ENCODE results near the gene ANO2. TPM values are rescaled to one million over a fixed set of nuclear protein-coding genes. Genes with fewer than 3 reads are reported as not detected.
"Not testable (repeated sequence)": the region's sequence is repeated elsewhere in the genome, so short reads cannot be mapped to it uniquely, and the experiment has no call there.

ANO2 gene
- total RNA-seq, 1 experiment from 2014 or later, result not detected

GRCh38 chr12:5554711-5555110, 390.3 kb downstream of the ANO2 start:
- peaks cover 4% of the 10 kb centered on the region for H3K9me3 ChIP-seq (replicated peaks)
- H3K27ac ChIP-seq, result no peak overlapping the region
- H3K4me3 ChIP-seq, result no peak overlapping the region
- H3K36me3 ChIP-seq, result no peaks in the 10 kb centered on the region
- H3K27me3 ChIP-seq (replicated peaks), result peaks cover 8% of the 10 kb centered on the region; the same call in 1 of the 2 replicates
- no peak for DNase-seq (ENCODE audit: low read depth in 1 of 2, low spot score in 2 of 2)
- no peaks in the 10 kb centered on the region for H3K4me1 ChIP-seq (replicated peaks)

GRCh38 chr12:5549011-5549410, 396.0 kb downstream of the ANO2 start:
- H3K27me3 ChIP-seq (replicated peaks), result peaks cover 3% of the 10 kb centered on the region; the same call in 1 of the 2 replicates
- H3K9me3 ChIP-seq (replicated peaks), result no peaks in the 10 kb centered on the region
- DNase-seq (ENCODE audit: low read depth in 1 of 2, low spot score in 2 of 2), result no peak
- no peak overlapping the region for H3K27ac ChIP-seq
- no peak overlapping the region for H3K4me3 ChIP-seq
- H3K4me1 ChIP-seq (replicated peaks), result no peaks in the 10 kb centered on the region
- H3K36me3 ChIP-seq, result no peaks in the 10 kb centered on the region

GRCh38 chr12:5548152-5548943, 396.7 kb downstream of the ANO2 start:
- no peaks in the 10 kb centered on the region for H3K4me1 ChIP-seq (replicated peaks)
- no peak for DNase-seq (ENCODE audit: low read depth in 1 of 2, low spot score in 2 of 2)
- no peak overlapping the region for H3K27ac ChIP-seq
- no peak overlapping the region for H3K4me3 ChIP-seq
- peaks cover 3% of the 10 kb centered on the region for H3K27me3 ChIP-seq (replicated peaks)
- H3K9me3 ChIP-seq (replicated peaks), result no peaks in the 10 kb centered on the region
- no peaks in the 10 kb centered on the region for H3K36me3 ChIP-seq

GRCh38 chr12:5546616-5547015, 398.4 kb downstream of the ANO2 start:
- no peak for DNase-seq (ENCODE audit: low read depth in 1 of 2, low spot score in 2 of 2)
- H3K4me1 ChIP-seq (replicated peaks), result no peaks in the 10 kb centered on the region
- H3K9me3 ChIP-seq (replicated peaks), result no peaks in the 10 kb centered on the region
- H3K27ac ChIP-seq, result no peak overlapping the region
- H3K4me3 ChIP-seq, result no peak overlapping the region
- H3K27me3 ChIP-seq (replicated peaks), result peaks cover 3% of the 10 kb centered on the region
- H3K36me3 ChIP-seq, result no peaks in the 10 kb centered on the region

- Histone ChIP-seq H3K27me3 (replicated peaks) (0 out of 2 replicates have a peak, but pooled peaks cover 5% of the 10 kb centered on the region), H3K27ac (no peak overlapping the region), H3K36me3 (no peaks in the 10 kb centered on the region), H3K9me3 (replicated peaks) (no peaks in the 10 kb centered on the region), H3K4me1 (replicated peaks) (no peaks in the 10 kb centered on the region), H3K4me3 (no peak overlapping the region)
- no peak for DNase-seq (ENCODE audit: low read depth in 1 of 2, low spot score in 2 of 2)
Observed at GRCh38 chr12:5537771-5538170, 407.3 kb downstream of the ANO2 start.

- not testable (repeated sequence) for H3K4me3 ChIP-seq; H3K27ac ChIP-seq; H3K9me3 ChIP-seq (replicated peaks); H3K27me3 ChIP-seq (replicated peaks); H3K4me1 ChIP-seq (replicated peaks); H3K36me3 ChIP-seq; DNase-seq (ENCODE audit: low read depth in 1 of 2, low spot score in 2 of 2)
Observed at GRCh38 chr12:5537026-5537615, 407.9 kb downstream of the ANO2 start.

GRCh38 chr12:5535541-5535940, 409.5 kb downstream of the ANO2 start:
- no peak for DNase-seq (ENCODE audit: low read depth in 1 of 2, low spot score in 2 of 2)
- Histone ChIP-seq H3K27me3 (replicated peaks) (peaks cover 16% of the 10 kb centered on the region; the same call in 1 of the 2 replicates), H3K4me1 (replicated peaks) (no peaks in the 10 kb centered on the region), H3K9me3 (replicated peaks) (no peaks in the 10 kb centered on the region), H3K4me3 (no peak overlapping the region), H3K36me3 (no peaks in the 10 kb centered on the region), H3K27ac (no peak overlapping the region)

GRCh38 chr12:5534426-5535199, 410.4 kb downstream of the ANO2 start:
- no peaks in the 10 kb centered on the region for H3K9me3 ChIP-seq (replicated peaks)
- no peaks in the 10 kb centered on the region for H3K4me1 ChIP-seq (replicated peaks)
- DNase-seq (ENCODE audit: low read depth in 1 of 2, low spot score in 2 of 2), result no peak
- H3K36me3 ChIP-seq, result no peaks in the 10 kb centered on the region
- H3K27ac ChIP-seq, result no peak overlapping the region
- H3K4me3 ChIP-seq, result no peak overlapping the region
- peaks cover 16% of the 10 kb centered on the region; the same call in 1 of the 2 replicates for H3K27me3 ChIP-seq (replicated peaks)

- Histone ChIP-seq H3K27ac (no peak overlapping the region), H3K4me3 (no peak overlapping the region), H3K9me3 (replicated peaks) (no peaks in the 10 kb centered on the region), H3K27me3 (replicated peaks) (peaks cover 16% of the 10 kb centered on the region; the same call in 1 of the 2 replicates), H3K36me3 (no peaks in the 10 kb centered on the region), H3K4me1 (replicated peaks) (no peaks in the 10 kb centered on the region)
- no peak for DNase-seq (ENCODE audit: low read depth in 1 of 2, low spot score in 2 of 2)
Observed at GRCh38 chr12:5533368-5533767, 411.7 kb downstream of the ANO2 start.

GRCh38 chr12:5525783-5526367, 419.2 kb downstream of the ANO2 start:
- Histone ChIP-seq H3K9me3 (replicated peaks) (no peaks in the 10 kb centered on the region), H3K4me1 (replicated peaks) (no peaks in the 10 kb centered on the region), H3K4me3 (no peak overlapping the region), H3K27me3 (replicated peaks) (peaks cover 3% of the 10 kb centered on the region; the same call in 1 of the 2 replicates), H3K36me3 (no peaks in the 10 kb centered on the region), H3K27ac (no peak overlapping the region)
- DNase-seq (ENCODE audit: low read depth in 1 of 2, low spot score in 2 of 2), result no peak

- Histone ChIP-seq H3K27me3 (replicated peaks) (peaks cover 3% of the 10 kb centered on the region; the same call in 1 of the 2 replicates), H3K27ac (no peak overlapping the region), H3K4me1 (replicated peaks) (no peaks in the 10 kb centered on the region), H3K36me3 (no peaks in the 10 kb centered on the region), H3K9me3 (replicated peaks) (no peaks in the 10 kb centered on the region), H3K4me3 (no peak overlapping the region)
- DNase-seq (ENCODE audit: low read depth in 1 of 2, low spot score in 2 of 2), result peak in 1 of 2 experiments; percentile 38
Observed at GRCh38 chr12:5524769-5525436, 420.2 kb downstream of the ANO2 start.

GRCh38 chr12:5524116-5524768, 420.8 kb downstream of the ANO2 start:
- Histone ChIP-seq H3K27ac (no peak overlapping the region), H3K36me3 (no peaks in the 10 kb centered on the region), H3K4me3 (no peak overlapping the region), H3K9me3 (replicated peaks) (no peaks in the 10 kb centered on the region), H3K27me3 (replicated peaks) (peaks cover 3% of the 10 kb centered on the region; the same call in 1 of the 2 replicates), H3K4me1 (replicated peaks) (no peaks in the 10 kb centered on the region)
- DNase-seq (ENCODE audit: low read depth in 1 of 2, low spot score in 2 of 2), result no peak
